GM06990 (cell line): Measurements from ENCODE around the gene CCT4.
"Not testable (repeated sequence)": the region's sequence is repeated elsewhere in the genome, so short reads cannot be mapped to it uniquely, and the experiment has no call there.

Source experiments
- DNase-seq: peaks from one replicate; pipeline ENCODE4 v3.0.0-alpha.2; 2011; ENCODE audit not compliant: insufficient read length; ENCODE audit errors: extremely low read depth
- H3K27me3 ChIP-seq: replicated peaks from 2 replicates; pipeline ENCODE4 v1.6.0; 2011; ENCODE audit warnings: low read length; ENCODE audit not compliant: control insufficient read depth, insufficient read depth
- H3K36me3 ChIP-seq: 2 replicates; pipeline ENCODE4 v1.5.1; 2011; ENCODE audit warnings: low read length; ENCODE audit not compliant: control insufficient read depth, insufficient read depth
- H3K4me3 ChIP-seq: replicated peaks from 2 replicates; pipeline ENCODE4 v1.5.1; 2011; ENCODE audit warnings: low read depth, mild to moderate bottlenecking, control low read depth, low read length
- TF ChIP-seq, protein P1 (sequence below): IDR thresholded peaks from 2 replicates; pipeline ENCODE4 v1.5.1; 2011; ENCODE audit warnings: low read length, control low read depth, mild to moderate bottlenecking, inconsistent platforms; ENCODE audit not compliant: insufficient read depth, poor library complexity, severe bottlenecking

CCT4 gene

DNA sequence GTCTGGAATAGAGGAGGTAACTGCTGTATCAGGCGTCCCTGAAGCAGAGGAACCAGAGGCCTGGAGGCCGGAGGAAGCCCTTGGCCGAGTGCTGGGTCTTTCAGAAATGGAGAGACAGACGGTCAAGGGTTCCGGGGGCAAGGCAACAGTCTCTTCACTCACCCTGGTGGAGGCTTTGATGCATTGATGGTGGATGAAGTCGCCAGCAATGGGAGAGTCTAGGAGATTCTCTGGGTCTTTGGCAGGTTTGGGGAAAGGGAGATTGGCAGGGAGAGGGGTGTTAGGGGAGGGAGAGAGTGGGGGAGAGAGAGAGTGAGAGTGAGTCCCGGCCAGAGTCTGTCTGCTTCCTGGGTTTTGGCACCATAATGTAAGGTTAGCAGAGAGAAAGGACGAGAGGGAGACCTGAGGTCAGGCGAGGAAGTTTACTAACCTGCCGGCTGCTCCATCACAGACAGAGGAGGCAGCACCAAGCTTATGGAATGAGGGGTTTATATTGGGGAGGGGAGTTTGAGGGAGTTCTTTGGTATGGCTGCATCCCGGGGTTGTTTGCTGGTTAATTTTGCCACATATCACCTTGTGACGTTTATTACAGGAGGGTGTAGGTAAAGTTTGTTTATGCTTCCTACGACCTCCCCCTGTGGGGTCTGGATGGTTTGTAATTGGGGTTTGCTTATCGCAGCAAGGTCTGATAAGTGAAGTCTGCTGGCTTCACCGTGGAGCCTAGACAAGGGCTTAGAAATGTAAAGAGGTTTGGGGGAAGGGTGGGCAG, 36.6 kb upstream of the CCT4 start:
- TF ChIP-seq, protein P1, sequence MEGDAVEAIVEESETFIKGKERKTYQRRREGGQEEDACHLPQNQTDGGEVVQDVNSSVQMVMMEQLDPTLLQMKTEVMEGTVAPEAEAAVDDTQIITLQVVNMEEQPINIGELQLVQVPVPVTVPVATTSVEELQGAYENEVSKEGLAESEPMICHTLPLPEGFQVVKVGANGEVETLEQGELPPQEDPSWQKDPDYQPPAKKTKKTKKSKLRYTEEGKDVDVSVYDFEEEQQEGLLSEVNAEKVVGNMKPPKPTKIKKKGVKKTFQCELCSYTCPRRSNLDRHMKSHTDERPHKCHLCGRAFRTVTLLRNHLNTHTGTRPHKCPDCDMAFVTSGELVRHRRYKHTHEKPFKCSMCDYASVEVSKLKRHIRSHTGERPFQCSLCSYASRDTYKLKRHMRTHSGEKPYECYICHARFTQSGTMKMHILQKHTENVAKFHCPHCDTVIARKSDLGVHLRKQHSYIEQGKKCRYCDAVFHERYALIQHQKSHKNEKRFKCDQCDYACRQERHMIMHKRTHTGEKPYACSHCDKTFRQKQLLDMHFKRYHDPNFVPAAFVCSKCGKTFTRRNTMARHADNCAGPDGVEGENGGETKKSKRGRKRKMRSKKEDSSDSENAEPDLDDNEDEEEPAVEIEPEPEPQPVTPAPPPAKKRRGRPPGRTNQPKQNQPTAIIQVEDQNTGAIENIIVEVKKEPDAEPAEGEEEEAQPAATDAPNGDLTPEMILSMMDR = no peak
- H3K27me3 ChIP-seq = no peaks in the 10 kb centered on the region
- H3K36me3 ChIP-seq = no peaks in the 10 kb centered on the region
- H3K4me3 ChIP-seq = no peak overlapping the region
- no peak for DNase-seq

DNA sequence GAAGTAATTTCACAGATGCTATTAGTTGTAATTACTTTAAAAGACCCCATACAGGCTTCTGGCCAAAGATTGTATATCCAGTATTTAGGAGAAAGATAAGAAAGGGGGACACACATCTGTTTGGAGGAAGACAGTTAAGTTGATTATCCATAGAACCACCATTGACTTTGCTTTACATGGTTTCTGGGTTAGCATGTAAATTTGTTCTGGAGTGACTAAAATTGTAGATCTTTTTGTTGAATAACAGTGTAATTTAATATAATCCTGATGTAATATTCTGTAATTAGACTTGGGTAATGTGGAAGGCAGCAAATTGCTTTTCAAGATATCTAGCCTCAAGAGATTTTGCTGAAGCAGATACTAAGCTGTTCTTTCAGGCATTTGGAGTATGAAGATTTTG, 34.3 kb upstream of the CCT4 start:
- no peaks in the 10 kb centered on the region for H3K27me3 ChIP-seq
- no peak for DNase-seq

DNA sequence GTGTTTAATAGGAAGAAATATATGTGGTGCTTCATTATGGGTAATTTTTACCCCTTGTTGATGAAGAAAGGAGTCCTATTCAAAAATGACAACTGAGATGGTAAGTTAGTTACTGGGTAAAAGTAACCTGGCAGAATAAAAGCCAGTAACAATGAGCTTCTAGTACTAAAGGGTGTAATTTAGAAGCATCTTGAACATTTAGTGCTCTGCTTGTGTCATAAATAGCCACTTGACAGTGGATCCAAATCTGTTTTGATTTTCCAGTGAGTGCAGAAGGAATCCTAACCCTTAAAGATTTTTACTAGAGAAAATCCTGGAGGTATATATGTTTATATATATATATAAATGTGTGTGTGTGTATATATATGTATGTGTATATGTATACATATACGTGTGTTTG, 32.1 kb upstream of the CCT4 start:
- DNase-seq = no peak

More for the DNA sequence above, 34.3 kb upstream of the CCT4 start:
- Histone ChIP-seq H3K4me3 (no peak overlapping the region), H3K36me3 (no peaks in the 10 kb centered on the region)
- TF ChIP-seq, protein P1 = no peak

DNA sequence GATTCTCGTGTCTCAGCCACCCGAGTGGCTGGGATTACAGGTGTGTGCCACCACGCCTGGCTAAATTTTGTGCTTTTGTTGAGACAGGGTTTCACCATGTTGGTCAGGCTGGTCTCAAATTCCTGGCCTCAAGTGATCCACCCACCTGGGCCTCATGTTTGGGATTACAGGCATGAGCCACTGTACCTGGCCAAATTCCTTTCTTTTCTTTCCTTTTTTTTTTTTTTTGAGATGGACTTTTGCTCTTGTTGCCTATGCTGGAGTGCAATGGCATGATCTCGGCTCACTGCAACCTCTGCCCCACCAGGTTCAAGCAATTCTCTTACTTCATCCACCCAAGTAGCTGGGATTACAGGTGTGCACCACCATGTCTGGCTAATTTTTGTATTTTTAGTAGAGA, 26.3 kb upstream of the CCT4 start:
- not testable (repeated sequence) for H3K36me3 ChIP-seq, DNase-seq, H3K4me3 ChIP-seq, H3K27me3 ChIP-seq

More for the DNA sequence above, 32.1 kb upstream of the CCT4 start:
- H3K4me3 ChIP-seq = no peak overlapping the region
- no peaks in the 10 kb centered on the region for H3K36me3 ChIP-seq
- TF ChIP-seq, protein P1 = no peak
- H3K27me3 ChIP-seq = no peaks in the 10 kb centered on the region

DNA sequence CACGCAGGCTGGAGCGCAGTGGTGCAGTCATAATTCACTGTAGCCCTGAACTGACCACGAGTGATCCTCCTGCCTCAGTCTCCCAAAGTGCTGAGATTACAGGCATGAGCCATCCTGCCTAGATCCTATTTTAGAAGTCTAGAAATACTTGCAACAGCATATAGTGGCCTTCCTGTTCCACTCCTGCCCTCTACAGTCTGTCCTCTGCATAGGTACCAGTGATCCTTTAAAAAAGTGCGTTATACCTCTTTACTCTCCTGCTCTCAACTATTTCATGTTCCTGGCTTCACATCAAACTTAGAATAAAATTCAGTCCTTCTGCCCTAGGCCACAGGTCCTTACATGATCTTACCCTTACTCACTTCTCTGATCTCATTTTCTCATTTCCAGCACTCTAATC, 23.1 kb upstream of the CCT4 start:
- TF ChIP-seq, protein P1 = peak; percentile 34
- H3K36me3 ChIP-seq = no peaks in the 10 kb centered on the region; the same call in 1 of the 2 replicates
- no peak for DNase-seq
- H3K4me3 ChIP-seq = no peak overlapping the region
- no peaks in the 10 kb centered on the region for H3K27me3 ChIP-seq

DNA sequence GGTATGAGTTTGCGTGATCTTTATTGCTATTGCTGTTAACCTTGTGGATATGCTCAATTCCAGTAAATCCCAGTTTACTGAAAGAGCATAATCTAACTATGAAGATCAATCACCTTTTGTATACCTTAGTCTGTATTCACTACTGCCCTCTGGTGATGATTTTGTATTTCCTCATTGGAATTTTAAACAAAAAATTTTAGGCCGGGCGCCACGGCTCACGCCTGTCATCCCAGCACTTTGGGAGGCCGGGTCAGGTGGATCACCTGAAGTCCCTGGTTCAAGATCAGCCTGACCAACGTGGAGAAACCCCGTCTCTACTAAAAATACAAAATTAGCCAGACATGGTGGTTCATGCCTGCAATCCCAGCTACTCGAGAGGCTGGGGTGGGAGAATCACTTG, 22.1 kb upstream of the CCT4 start:
- no peak for DNase-seq
- Histone ChIP-seq H3K27me3 (no peaks in the 10 kb centered on the region), H3K36me3 (no peaks in the 10 kb centered on the region; the same call in 1 of the 2 replicates), H3K4me3 (no peak overlapping the region)
- TF ChIP-seq, protein P1 = peak; percentile 4
